Peyer's patch (tissue), 4 donors: ENCODE results near the gene THOC5. TPM values are rescaled to one million over a fixed set of nuclear protein-coding genes. Genes with fewer than 3 reads are reported as not detected.

Experiments used
- DNase-seq, 3 donors: peaks; one replicate each; pipeline ENCODE4 v3.0.0-alpha.2; 2017 to 2019
- H3K27ac ChIP-seq, 4 donors: fragments of 200-600 bp; sonication (generic); one replicate each; pipeline ENCODE4 v1.5.1; 2016 to 2019
- H3K27me3 ChIP-seq, 2 donors: fragments of 200-600 bp; sonication (generic); one replicate each; pipeline ENCODE4 v1.5.1; 2019
- H3K36me3 ChIP-seq, 3 donors: fragments of 200-600 bp; sonication (generic); one replicate each; pipeline ENCODE4 v1.5.1; 2016 to 2019
- H3K4me1 ChIP-seq, 4 donors: fragments of 200-600 bp; sonication (generic); one replicate each; pipeline ENCODE4 v1.5.1; 2016 to 2019
- H3K4me3 ChIP-seq, 4 donors: fragments of 200-600 bp; sonication (generic); 1 replicate in 3 of 4; 2 replicates in 1 of 4; pipeline ENCODE4 v1.5.1; 2016 to 2019; ENCODE audit warnings: mild to moderate bottlenecking in 1 of 4
- H3K9me3 ChIP-seq, 4 donors: fragments of 200-600 bp; sonication (generic); one replicate each; pipeline ENCODE4 v1.5.1; 2016 to 2019; ENCODE audit warnings: mild to moderate bottlenecking in 1 of 4
- CTCF ChIP-seq, 6 experiments: fragments of 450-650 bp in 4 of 6; fragments of 200-600 bp in 2 of 6; sonication (generic) in 1 of 6; IDR thresholded peaks; one replicate each; pipeline ENCODE4 v1.5.1; 2017 to 2019; ENCODE audit warnings: antibody characterized with exemption in 6 of 6, mild to moderate bottlenecking in 3 of 6, moderate library complexity in 1 of 6
- POLR2A ChIP-seq, 2 donors: fragments of 450-650 bp; IDR thresholded peaks; one replicate each; pipeline ENCODE4 v1.5.1; 2017; ENCODE audit warnings: antibody characterized with exemption in 2 of 2, mild to moderate bottlenecking in 2 of 2, moderate library complexity in 2 of 2
- total RNA-seq, 4 donors: library from RNA; depleted of rRNA; stranded (reverse); fragments of >200 nt; gene quantifications; one replicate each; pipeline ENCODE4 v1.1.0, GENCODE V29; 2016

THOC5 gene
- total RNA-seq, 4 donors from 2014 or later = 33.3 to 191 (median 37.3) TPM

GRCh38 chr22:29473001-29473400, 80.6 kb downstream of the THOC5 start:
- no peaks in the 10 kb centered on the region for H3K9me3 ChIP-seq
- H3K27me3 ChIP-seq = no peaks in the 10 kb centered on the region
- DNase-seq = no peak
- no peak overlapping the region for H3K4me3 ChIP-seq
- TF ChIP-seq CTCF (IDR thresholded peaks at IDR 0.05) = no peak
- no peak for TF ChIP-seq POLR2A (IDR thresholded peaks at IDR 0.05)
- H3K36me3 ChIP-seq = no peaks in the 10 kb centered on the region
- H3K4me1 ChIP-seq = peaks cover 0 to 8% (median 2%) of the 10 kb centered on the region in 4 donors
- H3K27ac ChIP-seq = no peak overlapping the region

GRCh38 chr22:29470159-29470855, 83.2 kb downstream of the THOC5 start:
- peak; percentile 53 to 83 (median 76) for DNase-seq
- H3K4me1 ChIP-seq = peaks cover 0 to 8% (median 0%) of the 10 kb centered on the region in 4 donors
- H3K9me3 ChIP-seq = no peaks in the 10 kb centered on the region
- no peaks in the 10 kb centered on the region for H3K27me3 ChIP-seq
- no peaks in the 10 kb centered on the region for H3K36me3 ChIP-seq
- no peak overlapping the region for H3K27ac ChIP-seq
- peak overlapping the region; percentile 17 to 52 (median 39) for H3K4me3 ChIP-seq
- no peak for TF ChIP-seq POLR2A (IDR thresholded peaks at IDR 0.05)
- peak; percentile 61 to 84 (median 70) for TF ChIP-seq CTCF (IDR thresholded peaks at IDR 0.05)

- H3K27ac ChIP-seq = no peak overlapping the region
- no peak for DNase-seq
- H3K9me3 ChIP-seq = no peaks in the 10 kb centered on the region
- H3K27me3 ChIP-seq = no peaks in the 10 kb centered on the region
- H3K4me3 ChIP-seq = no peak overlapping the region
- no peak for TF ChIP-seq CTCF (IDR thresholded peaks at IDR 0.05)
- TF ChIP-seq POLR2A (IDR thresholded peaks at IDR 0.05) = no peak
- peaks cover 0 to 8% (median 0%) of the 10 kb centered on the region in 4 donors for H3K4me1 ChIP-seq
- H3K36me3 ChIP-seq = no peaks in the 10 kb centered on the region
Measured at GRCh38 chr22:29469755-29470154, 83.8 kb downstream of the THOC5 start.

- H3K4me3 ChIP-seq = no peak overlapping the region
- H3K27me3 ChIP-seq = no peaks in the 10 kb centered on the region
- TF ChIP-seq POLR2A (IDR thresholded peaks at IDR 0.05) = no peak
- no peak for TF ChIP-seq CTCF (IDR thresholded peaks at IDR 0.05)
- peaks cover 0 to under 1% (median 0%) of the 10 kb centered on the region in 4 donors for H3K4me1 ChIP-seq
- H3K9me3 ChIP-seq = no peaks in the 10 kb centered on the region
- DNase-seq = no peak
- no peaks in the 10 kb centered on the region for H3K36me3 ChIP-seq
- no peak overlapping the region for H3K27ac ChIP-seq
Measured at GRCh38 chr22:29464581-29464980, 89.0 kb downstream of the THOC5 start.

GRCh38 chr22:29463629-29464028, 89.9 kb downstream of the THOC5 start:
- no peaks in the 10 kb centered on the region for H3K4me1 ChIP-seq
- H3K36me3 ChIP-seq = no peaks in the 10 kb centered on the region
- H3K9me3 ChIP-seq = no peaks in the 10 kb centered on the region
- no peak overlapping the region for H3K4me3 ChIP-seq
- H3K27me3 ChIP-seq = no peaks in the 10 kb centered on the region
- TF ChIP-seq POLR2A (IDR thresholded peaks at IDR 0.05) (no peak), CTCF (IDR thresholded peaks at IDR 0.05) (no peak)
- H3K27ac ChIP-seq = no peak overlapping the region
- DNase-seq = no peak
